K562 (cell line): ENCODE results near the gene CEP170. TPM values are rescaled to one million over a fixed set of nuclear protein-coding genes. Genes with fewer than 3 reads are reported as not detected.

ENCODE experiments used
- CBFB ChIP-seq: sonication (generic); formaldehyde crosslinking; IDR thresholded peaks from 2 replicates; pipeline ENCODE4 v1.4.0; 2020; ENCODE audit warnings: mild to moderate bottlenecking, missing genetic modification reagents
- CREM ChIP-seq: IDR thresholded peaks from 2 replicates; pipeline ENCODE4 v1.6.1; 2014; ENCODE audit warnings: antibody characterized with exemption, low read depth
- DMBX1 ChIP-seq: fragments of 250-450 bp; sonication (Bioruptor Pico); IDR thresholded peaks from 2 replicates; pipeline ENCODE4 v1.8.0; 2022; ENCODE audit warnings: inconsistent platforms, mild to moderate bottlenecking, moderate library complexity, borderline replicate concordance
- EGR1 ChIP-seq: fragments of 450-650 bp; conservative IDR thresholded peaks from 2 replicates; pipeline ENCODE4 v1.6.1; 2017; ENCODE audit warnings: mild to moderate bottlenecking
- KHSRP ChIP-seq: fragments of 450-650 bp; IDR thresholded peaks from 2 replicates; pipeline ENCODE4 v1.6.1; 2017
- MEIS2 ChIP-seq: fragments of 450-650 bp; IDR thresholded peaks from 2 replicates; pipeline ENCODE4 v1.6.1; 2014; ENCODE audit warnings: mild to moderate bottlenecking; ENCODE audit not compliant: partially characterized antibody
- SAP30 ChIP-seq: fragments of 200-600 bp; sonication (generic); IDR thresholded peaks from 2 replicates; pipeline ENCODE4 v1.6.1; 2012; ENCODE audit warnings: borderline replicate concordance, low read depth, mild to moderate bottlenecking, moderate library complexity, low read length, control low read depth, inconsistent platforms; ENCODE audit not compliant: insufficient read depth, poor library complexity, severe bottlenecking
- ZNF12 ChIP-seq: sonication (generic); formaldehyde crosslinking; IDR thresholded peaks from 2 replicates; pipeline ENCODE4 v1.4.0; 2020; ENCODE audit warnings: mild to moderate bottlenecking, missing genetic modification reagents
- ZNF24 ChIP-seq: fragments of 450-650 bp; IDR thresholded peaks from 2 replicates; pipeline ENCODE4 v1.6.1; 2016
- polyA plus RNA-seq, 8 experiments: library from polyadenylated mRNA; depleted of rRNA in 4 of 8; stranded (reverse) in 5 of 8; unstranded in 3 of 8; fragments of >200 nt; fragmentation: Nextera tagmentation in 2 of 8; fragmentation: Illumina TruSeq in 1 of 8; extraction: Ambion mirVana in 2 of 8; extraction: Trizol in 1 of 8; gene quantifications; 2 replicates each; pipeline versions ENCODE4 v1.2.1 to v1.2.3, GENCODE V29; 2011 to 2014; ENCODE audit warnings: inconsistent platforms in 1 of 8, missing spikeins in 1 of 8
- total RNA-seq, 7 experiments: library from RNA; depleted of rRNA in 6 of 7; stranded (reverse); fragments of >200 nt in 6 of 7; fragmentation: Illumina TruSeq in 2 of 7; extraction: Trizol in 2 of 7; gene quantifications; 2 replicates each; pipeline versions ENCODE4 v1.2.1 to v1.2.3, GENCODE V29; 2011 to 2021; ENCODE audit warnings: low replicate concordance in 1 of 7
- TF ChIP-seq, protein P1 (sequence below): fragments of 250-450 bp; sonication (Bioruptor Pico); IDR thresholded peaks from 2 replicates; pipeline ENCODE4 v1.5.0; 2021; ENCODE audit warnings: mild to moderate bottlenecking, borderline replicate concordance
- TF ChIP-seq, protein P2 (sequence below): fragments of 250-450 bp; sonication (Bioruptor Pico); IDR thresholded peaks from 2 replicates; pipeline ENCODE4 v1.5.0; 2021; ENCODE audit warnings: mild to moderate bottlenecking, moderate library complexity
- TF ChIP-seq, protein P3 (sequence below), 2 experiments: fragments of 450-650 bp; formaldehyde crosslinking in 1 of 2; IDR thresholded peaks; 2 replicates each; pipeline versions ENCODE4 v1.4.0 to v1.6.1; 2014 to 2020; ENCODE audit warnings: mild to moderate bottlenecking in 2 of 2, borderline replicate concordance in 1 of 2, low read depth in 1 of 2

CEP170 gene
- total and polyA plus RNA-seq, 9 of the 15 experiments (the other 6 are each of a cell fraction or from before 2014, with no cell fraction given), result 22.6 to 110 (median 68.5) TPM

DNA sequence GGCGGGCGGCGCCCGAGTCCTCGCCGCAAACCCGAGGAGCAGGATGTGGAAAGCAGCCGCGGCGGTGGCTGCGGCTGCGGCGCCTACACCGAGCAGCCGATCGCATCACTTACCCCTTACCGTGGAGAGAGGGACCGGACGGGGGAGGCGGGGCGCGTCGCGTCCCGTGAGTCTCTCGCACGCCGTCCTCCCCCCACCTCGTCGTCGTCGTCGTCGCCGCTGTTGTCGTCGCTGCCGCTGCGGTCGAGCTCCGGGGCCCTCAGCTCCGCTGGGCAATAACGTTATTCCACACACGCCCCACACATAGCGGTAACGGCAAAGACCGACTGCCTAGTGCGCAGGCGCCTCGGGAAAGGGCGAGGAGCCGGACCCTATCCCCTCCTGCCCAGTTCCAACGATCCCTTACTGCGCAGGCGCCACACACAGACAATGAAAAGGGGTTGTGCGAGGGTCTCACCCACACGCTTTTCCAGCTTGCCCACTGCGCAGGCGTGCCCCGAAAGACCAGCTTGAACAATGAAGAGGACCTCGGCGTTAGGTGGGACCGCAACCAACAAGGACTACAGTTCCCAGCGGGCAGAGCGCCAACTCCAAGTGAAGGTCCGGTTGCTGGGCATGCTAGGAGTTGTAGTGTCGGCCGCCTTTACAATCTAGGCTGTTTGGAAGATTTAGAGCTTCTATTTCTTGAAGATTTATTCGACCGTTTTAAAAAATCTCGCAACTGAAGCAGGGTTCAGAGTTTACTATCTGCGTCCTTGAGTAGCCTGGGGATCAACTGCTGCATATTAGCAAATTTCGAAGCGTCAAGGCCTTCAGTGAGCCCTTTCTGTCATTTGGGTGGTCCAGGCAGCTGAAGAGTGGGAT, at the start of gene CEP170 (continued):
- peak; percentile 93 for TF ChIP-seq ZNF12
- TF ChIP-seq EGR1, result peak; percentile 53
- peak; percentile 87 for TF ChIP-seq DMBX1
- peak; percentile 56 for TF ChIP-seq SAP30
- TF ChIP-seq CREM, result peak; percentile 97
- TF ChIP-seq CBFB (CRISPR knock-in tag), result peak; percentile 84; the same call in 1 of the 2 replicates
- TF ChIP-seq, protein P1, sequence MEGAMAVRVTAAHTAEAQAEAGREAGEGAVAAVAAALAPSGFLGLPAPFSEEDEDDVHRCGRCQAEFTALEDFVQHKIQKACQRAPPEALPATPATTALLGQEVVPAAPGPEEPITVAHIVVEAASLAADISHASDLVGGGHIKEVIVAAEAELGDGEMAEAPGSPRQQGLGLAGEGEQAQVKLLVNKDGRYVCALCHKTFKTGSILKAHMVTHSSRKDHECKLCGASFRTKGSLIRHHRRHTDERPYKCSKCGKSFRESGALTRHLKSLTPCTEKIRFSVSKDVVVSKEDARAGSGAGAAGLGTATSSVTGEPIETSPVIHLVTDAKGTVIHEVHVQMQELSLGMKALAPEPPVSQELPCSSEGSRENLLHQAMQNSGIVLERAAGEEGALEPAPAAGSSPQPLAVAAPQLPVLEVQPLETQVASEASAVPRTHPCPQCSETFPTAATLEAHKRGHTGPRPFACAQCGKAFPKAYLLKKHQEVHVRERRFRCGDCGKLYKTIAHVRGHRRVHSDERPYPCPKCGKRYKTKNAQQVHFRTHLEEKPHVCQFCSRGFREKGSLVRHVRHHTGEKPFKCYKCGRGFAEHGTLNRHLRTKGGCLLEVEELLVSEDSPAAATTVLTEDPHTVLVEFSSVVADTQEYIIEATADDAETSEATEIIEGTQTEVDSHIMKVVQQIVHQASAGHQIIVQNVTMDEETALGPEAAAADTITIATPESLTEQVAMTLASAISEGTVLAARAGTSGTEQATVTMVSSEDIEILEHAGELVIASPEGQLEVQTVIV (CRISPR knock-in tag), result no peak
- TF ChIP-seq, protein P2, sequence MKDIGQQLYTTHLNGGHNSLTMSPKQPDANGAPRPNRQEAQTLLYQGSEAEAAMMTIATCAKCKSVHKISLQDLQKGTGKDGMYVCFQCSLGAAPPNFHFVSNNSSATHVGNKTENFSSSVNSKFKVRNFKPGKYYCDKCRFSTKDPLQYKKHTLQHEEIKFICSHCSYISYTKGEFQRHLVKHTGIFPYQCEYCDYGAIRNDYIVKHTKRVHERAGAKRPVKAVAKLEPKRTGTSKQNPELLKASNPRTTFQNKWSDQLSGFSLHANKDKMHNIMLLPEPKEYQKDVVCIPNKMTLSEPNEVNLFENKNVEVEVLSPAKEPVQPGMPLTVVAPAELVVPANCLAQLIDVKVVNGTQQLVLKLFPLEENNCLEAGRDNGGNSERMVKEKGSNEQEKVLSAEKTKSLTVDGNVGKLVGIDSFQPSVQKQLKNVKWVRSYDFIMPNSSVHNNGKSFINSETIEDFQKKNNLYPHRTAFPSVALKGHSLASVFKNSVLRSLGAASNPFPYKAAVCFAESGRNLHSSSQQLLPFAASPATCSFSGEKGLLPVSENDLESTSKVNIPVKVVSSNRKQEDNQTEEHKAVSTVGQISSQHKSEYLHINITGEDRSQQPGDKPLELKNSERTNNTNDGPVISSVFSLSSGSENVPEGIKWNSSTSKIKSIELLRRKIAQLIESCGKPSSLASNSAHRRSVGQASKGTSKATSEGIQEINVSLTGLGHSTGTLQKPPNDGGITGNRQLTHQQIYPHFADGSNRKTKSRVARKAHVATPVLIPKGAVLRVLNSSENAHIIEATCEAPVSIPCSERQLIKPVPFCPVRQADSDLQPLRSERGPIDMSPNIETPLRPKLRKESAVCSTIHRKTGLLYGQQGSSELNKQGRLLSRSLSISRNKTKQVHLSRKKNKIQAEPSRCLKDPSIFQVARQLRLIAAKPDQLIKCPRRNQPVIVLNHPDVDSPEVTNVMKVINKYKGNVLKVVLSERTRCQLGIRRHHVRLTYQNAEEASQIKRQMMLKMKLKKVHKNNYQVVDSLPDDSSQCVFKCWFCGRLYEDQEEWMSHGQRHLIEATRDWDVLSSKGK (CRISPR knock-in tag), result no peak
- peak; percentile 47; the same call in 1 of the 2 replicates for TF ChIP-seq ZNF24
- TF ChIP-seq, protein P3, sequence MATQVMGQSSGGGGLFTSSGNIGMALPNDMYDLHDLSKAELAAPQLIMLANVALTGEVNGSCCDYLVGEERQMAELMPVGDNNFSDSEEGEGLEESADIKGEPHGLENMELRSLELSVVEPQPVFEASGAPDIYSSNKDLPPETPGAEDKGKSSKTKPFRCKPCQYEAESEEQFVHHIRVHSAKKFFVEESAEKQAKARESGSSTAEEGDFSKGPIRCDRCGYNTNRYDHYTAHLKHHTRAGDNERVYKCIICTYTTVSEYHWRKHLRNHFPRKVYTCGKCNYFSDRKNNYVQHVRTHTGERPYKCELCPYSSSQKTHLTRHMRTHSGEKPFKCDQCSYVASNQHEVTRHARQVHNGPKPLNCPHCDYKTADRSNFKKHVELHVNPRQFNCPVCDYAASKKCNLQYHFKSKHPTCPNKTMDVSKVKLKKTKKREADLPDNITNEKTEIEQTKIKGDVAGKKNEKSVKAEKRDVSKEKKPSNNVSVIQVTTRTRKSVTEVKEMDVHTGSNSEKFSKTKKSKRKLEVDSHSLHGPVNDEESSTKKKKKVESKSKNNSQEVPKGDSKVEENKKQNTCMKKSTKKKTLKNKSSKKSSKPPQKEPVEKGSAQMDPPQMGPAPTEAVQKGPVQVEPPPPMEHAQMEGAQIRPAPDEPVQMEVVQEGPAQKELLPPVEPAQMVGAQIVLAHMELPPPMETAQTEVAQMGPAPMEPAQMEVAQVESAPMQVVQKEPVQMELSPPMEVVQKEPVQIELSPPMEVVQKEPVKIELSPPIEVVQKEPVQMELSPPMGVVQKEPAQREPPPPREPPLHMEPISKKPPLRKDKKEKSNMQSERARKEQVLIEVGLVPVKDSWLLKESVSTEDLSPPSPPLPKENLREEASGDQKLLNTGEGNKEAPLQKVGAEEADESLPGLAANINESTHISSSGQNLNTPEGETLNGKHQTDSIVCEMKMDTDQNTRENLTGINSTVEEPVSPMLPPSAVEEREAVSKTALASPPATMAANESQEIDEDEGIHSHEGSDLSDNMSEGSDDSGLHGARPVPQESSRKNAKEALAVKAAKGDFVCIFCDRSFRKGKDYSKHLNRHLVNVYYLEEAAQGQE (IDR thresholded peaks at IDR 0.05; ENCODE audit: borderline replicate concordance), result no peak
- TF ChIP-seq, protein P3 (CRISPR knock-in tag; IDR thresholded peaks at IDR 0.05; ENCODE audit: low read depth), result peak; percentile 77; the same call in 1 of the 2 replicates
- no peak for TF ChIP-seq KHSRP
- TF ChIP-seq MEIS2, result peak; percentile 84
